PC-9 (cell line): ENCODE measurements around the gene SPDYC. TPM values are rescaled to one million over a fixed set of nuclear protein-coding genes. Genes with fewer than 3 reads are reported as not detected.

ENCODE experiments used
- BruUV-seq: library from RNA; stranded (reverse); fragments of 400-500 nt; replicated peaks from 2 replicates; lab custom pipeline; 2021; lab: Mats Ljungman, UMichigan
- CTCF ChIA-PET: fragments of 300-600 bp; sonication (Branson Sonifier 250); formaldehyde crosslinking; loops from one replicate; lab custom pipeline; 2022; ENCODE audit warnings: antibody characterized with exemption; lab: Charles Lee
- POLR2A ChIA-PET: fragments of 300-600 bp; sonication (Branson Sonifier 250); formaldehyde crosslinking; loops from one replicate; lab custom pipeline; 2022; ENCODE audit warnings: antibody characterized with exemption; ENCODE audit not compliant: unreplicated experiment; lab: Charles Lee
- DNase-seq, 2 experiments: peaks; one replicate each; pipeline versions ENCODE4 v3.0.0 to v3.0.0-alpha.2; 2015 to 2022; ENCODE audit warnings: mixed read lengths in 1 of 2
- H2AFZ ChIP-seq: fragments of 200-600 bp; sonication (generic); 2 replicates; pipeline ENCODE4 v1.8.1; 2017; ENCODE audit warnings: antibody characterized with exemption
- H3F3A ChIP-seq: fragments of 200-600 bp; sonication (generic); 2 replicates; pipeline ENCODE4 v1.8.1; 2017; ENCODE audit warnings: antibody characterized with exemption, mild to moderate bottlenecking, low read depth; ENCODE audit not compliant: insufficient read depth
- H3K27ac ChIP-seq: fragments of 200-600 bp; sonication (generic); 2 replicates; pipeline ENCODE4 v1.6.1; 2016; ENCODE audit warnings: mixed run types
- H3K27me3 ChIP-seq: fragments of 200-600 bp; sonication (generic); 2 replicates; pipeline ENCODE4 v1.6.1; 2016; ENCODE audit warnings: low read depth, mixed run types; ENCODE audit not compliant: insufficient read depth
- H3K36me3 ChIP-seq: fragments of 200-600 bp; sonication (generic); 2 replicates; pipeline ENCODE4 v1.6.1; 2016; ENCODE audit warnings: low read depth, mixed run types
- H3K4me1 ChIP-seq: fragments of 200-600 bp; sonication (generic); replicated peaks from 2 replicates; pipeline ENCODE4 v1.6.1; 2016; ENCODE audit warnings: mixed run types; ENCODE audit not compliant: insufficient read depth
- H3K4me2 ChIP-seq: fragments of 200-600 bp; sonication (generic); 2 replicates; pipeline ENCODE4 v1.6.1; 2017; ENCODE audit warnings: mixed run types
- H3K4me3 ChIP-seq: fragments of 200-600 bp; sonication (generic); 2 replicates; pipeline ENCODE4 v1.6.1; 2016; ENCODE audit warnings: mixed run types
- H3K79me2 ChIP-seq: fragments of 200-600 bp; sonication (generic); 2 replicates; pipeline ENCODE4 v1.6.1; 2017; ENCODE audit warnings: low read depth, mixed run types
- H3K9me2 ChIP-seq: fragments of 200-600 bp; sonication (generic); 2 replicates; pipeline ENCODE4 v1.8.1; 2017; ENCODE audit warnings: mild to moderate bottlenecking; ENCODE audit not compliant: insufficient read depth
- H3K9me3 ChIP-seq: fragments of 200-600 bp; sonication (generic); 2 replicates; pipeline ENCODE4 v1.8.1; 2016; ENCODE audit warnings: low read depth; ENCODE audit not compliant: insufficient read depth
- H4K20me1 ChIP-seq: fragments of 200-600 bp; sonication (generic); 2 replicates; pipeline ENCODE4 v1.8.1; 2017; ENCODE audit not compliant: insufficient read depth
- CTCF ChIP-seq: fragments of 200-600 bp; sonication (generic); conservative IDR thresholded peaks from 2 replicates; pipeline ENCODE4 v1.6.1; 2017; ENCODE audit warnings: mixed run types, antibody characterized with exemption, mild to moderate bottlenecking, moderate library complexity
- EZH2 ChIP-seq: fragments of 200-600 bp; sonication (generic); IDR thresholded peaks from 2 replicates; pipeline ENCODE4 v1.8.0; 2017; ENCODE audit warnings: antibody characterized with exemption, low read depth
- intact Hi-C: fragments of 100-400 bp; cut with micrococcal nuclease; formaldehyde crosslinking; loops from one replicate; pipeline ENCODE4 v1.10.0; 2022; ENCODE audit not compliant: unreplicated experiment
- microRNA-seq: library from miRNA; unstranded; fragments of <30 nt; microRNA quantifications from one replicate; pipeline ENCODE4 v1.2.0, GENCODE V29; 2021; ENCODE audit warnings: borderline number of aligned reads, borderline replicate concordance
- total RNA-seq: library from RNA; stranded (reverse); gene quantifications from 2 replicates; pipeline ENCODE4 v1.2.3, GENCODE V29; 2021

SPDYC gene
- total RNA-seq, 1 experiment from 2014 or later: not detected

DNA sequence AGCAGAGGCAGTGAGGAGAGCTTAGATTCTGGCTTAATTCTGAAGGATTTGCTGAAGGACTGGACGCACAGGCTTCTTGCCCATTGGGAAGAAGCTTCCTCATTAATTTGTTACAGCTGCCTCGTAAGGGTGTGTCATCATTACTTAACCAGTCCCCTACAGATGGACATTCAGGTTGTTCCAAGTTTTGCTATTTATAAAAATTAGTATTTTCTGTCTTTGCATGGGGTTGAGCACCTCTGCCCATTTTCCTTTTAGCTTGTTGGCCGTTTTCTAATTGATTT, 49.8 kb downstream of the SPDYC start:
- ChIA-PET POLR2A (interaction anchor here (0.5 to 0.6 kb wide), 5 partner anchors 13 to 1835 kb away, joined by 4 to 6 read pairs (median 5); partner anchors contain the start of gene NEAT1), CTCF (interaction anchor here (0.6 to 1.1 kb wide), 4 partner anchors 55 to 114 kb away, joined by 3 to 12 read pairs (median 6); partner anchors contain the start of gene DPF2)
- H3K4me2 ChIP-seq: no peak overlapping the region

GRCh38 chr11:65221026-65221425, 51.0 kb downstream of the SPDYC start:
- no peak overlapping the region for H3K27ac ChIP-seq
- H3K27me3 ChIP-seq: no peaks in the 10 kb centered on the region
- no peak overlapping the region for H3K4me3 ChIP-seq
- intact Hi-C loops: no loop called here
- peaks cover 20% of the 10 kb centered on the region for H3K4me1 ChIP-seq
- H3K9me3 ChIP-seq: no peaks in the 10 kb centered on the region
- no TSS peak for BruUV-seq
- no peak for DNase-seq
- H4K20me1 ChIP-seq: peaks cover 46% of the 10 kb centered on the region
- H3F3A ChIP-seq: peaks cover 45% of the 10 kb centered on the region
- no peaks in the 10 kb centered on the region for H3K9me2 ChIP-seq
- CTCF ChIA-PET: no interaction called here
- H2AFZ ChIP-seq: no peak overlapping the region
- no peak for TF ChIP-seq EZH2
- no peak for TF ChIP-seq CTCF
- POLR2A ChIA-PET: no interaction called here
- no peak overlapping the region for H3K4me2 ChIP-seq
- H3K36me3 ChIP-seq: peaks cover 29% of the 10 kb centered on the region; the same call in 1 of the 2 replicates
- H3K79me2 ChIP-seq: peaks cover 43% of the 10 kb centered on the region

More for the DNA sequence above, 49.8 kb downstream of the SPDYC start:
- no peaks in the 10 kb centered on the region for H3K27me3 ChIP-seq
- no TSS peak for BruUV-seq
- TF ChIP-seq EZH2: no peak
- no peak for TF ChIP-seq CTCF
- intact Hi-C loops: no loop called here
- no peak overlapping the region for H3K4me3 ChIP-seq
- peaks cover 41% of the 10 kb centered on the region for H4K20me1 ChIP-seq
- no peak overlapping the region for H2AFZ ChIP-seq
- peaks cover 24% of the 10 kb centered on the region for H3K4me1 ChIP-seq
- no peaks in the 10 kb centered on the region for H3K9me3 ChIP-seq
- no peak for DNase-seq
- H3F3A ChIP-seq: peaks cover 35% of the 10 kb centered on the region; the same call in 1 of the 2 replicates
- H3K27ac ChIP-seq: no peak overlapping the region; the same call in 1 of the 2 replicates
- peaks cover 54% of the 10 kb centered on the region for H3K79me2 ChIP-seq
- H3K9me2 ChIP-seq: no peaks in the 10 kb centered on the region
- peaks cover 29% of the 10 kb centered on the region; the same call in 1 of the 2 replicates for H3K36me3 ChIP-seq

Small RNA genes lying within 50 kb of the gene (microRNA-seq; reads per million reads assigned to microRNA genes)
- not detected for gene MIR6751

Other genes with a start within 250 kb of the SPDYC start
- gene PPP2R5B, start 245.5 kb upstream of the SPDYC start, total RNA-seq: 13.7 and 13.9 TPM in 2 replicates
- 1.0 and 2.1 TPM in 2 replicates for gene GPHA2, start 234.3 kb upstream of the SPDYC start, total RNA-seq
- 4.5 and 7.1 TPM in 2 replicates for gene MAJIN, start 198.1 kb upstream of the SPDYC start, total RNA-seq
- 0.46 and 1.2 TPM in 2 replicates for gene BATF2, start 173.3 kb upstream of the SPDYC start, total RNA-seq
- 97.5 and 106 TPM in 2 replicates for gene ARL2, start 156.1 kb upstream of the SPDYC start, total RNA-seq
- gene SNX15, start 142.8 kb upstream of the SPDYC start, total RNA-seq: 38.2 and 40.6 TPM in 2 replicates
- gene SAC3D1, start 129.0 kb upstream of the SPDYC start, total RNA-seq: 33.9 and 48.0 TPM in 2 replicates
- gene NAALADL1, start 111.7 kb upstream of the SPDYC start, total RNA-seq: not detected in 2 replicates
- gene CDCA5, start 86.2 kb upstream of the SPDYC start, total RNA-seq: 86.4 and 97.8 TPM in 2 replicates
- 63.6 and 68.2 TPM in 2 replicates for gene ZFPL1, start 86.0 kb upstream of the SPDYC start, total RNA-seq
- 113 and 279 TPM in 2 replicates for gene VPS51, start 74.0 kb upstream of the SPDYC start, total RNA-seq
- 49.5 and 72.3 TPM in 2 replicates for gene TM7SF2, start 58.4 kb upstream of the SPDYC start, total RNA-seq
- 13.7 and 22.3 TPM in 2 replicates for gene ZNHIT2, start 52.5 kb upstream of the SPDYC start, total RNA-seq
- 973 and 1,165 TPM in 2 replicates for gene FAU, start 48.1 kb upstream of the SPDYC start, total RNA-seq
- gene MRPL49, start 47.9 kb upstream of the SPDYC start, total RNA-seq: 84.5 and 95.0 TPM in 2 replicates
- gene SYVN1, start 35.7 kb upstream of the SPDYC start, total RNA-seq: 40.9 and 51.5 TPM in 2 replicates
- gene CAPN1, start 11.7 kb downstream of the SPDYC start, total RNA-seq: 502 and 559 TPM in 2 replicates
- gene POLA2, start 91.7 kb downstream of the SPDYC start, total RNA-seq: 37.1 and 39.3 TPM in 2 replicates
- gene CDC42EP2, start 144.6 kb downstream of the SPDYC start, total RNA-seq: 17.8 and 20.8 TPM in 2 replicates
- gene DPF2, start 163.6 kb downstream of the SPDYC start, total RNA-seq: 75.6 and 80.6 TPM in 2 replicates
- gene TIGD3, start 184.5 kb downstream of the SPDYC start, total RNA-seq: 1.7 and 1.8 TPM in 2 replicates
- gene SLC25A45, start 212.4 kb downstream of the SPDYC start, total RNA-seq: 9.5 and 9.8 TPM in 2 replicates
- 32.4 and 48.9 TPM in 2 replicates for gene FRMD8, start 216.4 kb downstream of the SPDYC start, total RNA-seq